Measurements from ENCODE around the gene EXD3.
"Not testable (repeated sequence)": the region's sequence is repeated elsewhere in the genome, so short reads cannot be mapped to it uniquely, and the experiment has no call there.

Gene EXD3

DNA sequence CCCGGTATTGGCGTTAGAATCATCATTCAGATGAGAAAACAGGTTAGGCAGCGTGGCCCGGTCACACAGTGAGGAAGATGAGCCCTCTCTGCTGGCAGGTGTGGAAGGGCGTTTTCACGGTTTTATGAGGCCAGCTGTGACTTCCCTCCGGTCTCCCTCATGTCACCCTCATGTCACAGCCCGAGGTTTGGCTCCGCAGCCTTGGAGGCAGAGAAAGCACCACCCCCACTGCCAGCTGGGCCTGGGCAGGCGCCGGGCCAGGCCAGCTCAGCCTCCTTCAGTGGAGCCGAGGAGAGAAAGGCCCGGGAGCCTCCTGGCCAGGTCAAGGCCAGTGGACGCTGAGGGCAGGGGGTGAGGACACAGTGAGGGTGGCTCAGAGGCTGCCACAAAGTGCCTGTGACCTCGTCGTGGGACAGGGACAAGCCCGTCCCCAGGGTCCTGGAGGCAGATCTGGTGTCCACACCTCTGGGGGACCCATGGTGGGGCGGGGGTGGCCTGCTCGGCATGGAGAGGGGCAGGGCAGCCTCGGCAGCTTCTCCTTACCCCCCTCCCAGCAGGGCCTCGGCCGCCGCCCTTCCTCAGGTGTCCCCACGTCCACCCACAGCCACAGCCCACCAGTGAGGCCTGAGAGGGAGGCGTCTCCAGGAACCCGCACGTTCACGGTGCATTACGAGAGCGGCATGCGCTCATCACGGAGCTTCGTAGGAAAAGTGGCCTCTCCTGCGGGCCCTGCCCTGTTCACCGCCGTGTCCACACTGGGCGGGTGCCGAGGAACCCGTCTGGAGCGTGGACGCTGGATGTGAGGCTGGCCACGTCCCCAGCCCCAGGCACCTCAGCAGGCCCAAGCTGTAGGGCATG, 32.2 kb downstream of the EXD3 start:
- DNase-seq = peak; percentile 98

DNA sequence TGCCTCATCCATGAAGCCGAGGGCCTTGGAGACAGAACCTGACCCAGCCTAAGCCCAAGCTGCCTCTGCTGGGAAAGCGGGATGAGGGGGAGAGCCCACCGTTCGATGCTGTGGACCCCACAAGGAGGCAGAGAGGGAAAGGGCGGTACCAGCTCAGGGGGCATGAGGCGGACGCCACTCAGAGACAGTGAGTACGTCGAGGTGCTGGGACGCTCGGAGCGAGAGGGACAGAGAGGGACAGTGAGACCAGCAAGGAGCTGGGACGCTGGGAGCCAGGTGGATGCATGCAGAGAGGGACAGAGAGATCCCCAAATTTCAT, 33.6 kb downstream of the EXD3 start:
- no peak for DNase-seq

- DNase-seq = no peak
Observed at GRCh38 chr9:137388589-137389427, 34.2 kb downstream of the EXD3 start.

- no peak for DNase-seq
Observed at GRCh38 chr9:137387891-137388560, 34.9 kb downstream of the EXD3 start.

DNA sequence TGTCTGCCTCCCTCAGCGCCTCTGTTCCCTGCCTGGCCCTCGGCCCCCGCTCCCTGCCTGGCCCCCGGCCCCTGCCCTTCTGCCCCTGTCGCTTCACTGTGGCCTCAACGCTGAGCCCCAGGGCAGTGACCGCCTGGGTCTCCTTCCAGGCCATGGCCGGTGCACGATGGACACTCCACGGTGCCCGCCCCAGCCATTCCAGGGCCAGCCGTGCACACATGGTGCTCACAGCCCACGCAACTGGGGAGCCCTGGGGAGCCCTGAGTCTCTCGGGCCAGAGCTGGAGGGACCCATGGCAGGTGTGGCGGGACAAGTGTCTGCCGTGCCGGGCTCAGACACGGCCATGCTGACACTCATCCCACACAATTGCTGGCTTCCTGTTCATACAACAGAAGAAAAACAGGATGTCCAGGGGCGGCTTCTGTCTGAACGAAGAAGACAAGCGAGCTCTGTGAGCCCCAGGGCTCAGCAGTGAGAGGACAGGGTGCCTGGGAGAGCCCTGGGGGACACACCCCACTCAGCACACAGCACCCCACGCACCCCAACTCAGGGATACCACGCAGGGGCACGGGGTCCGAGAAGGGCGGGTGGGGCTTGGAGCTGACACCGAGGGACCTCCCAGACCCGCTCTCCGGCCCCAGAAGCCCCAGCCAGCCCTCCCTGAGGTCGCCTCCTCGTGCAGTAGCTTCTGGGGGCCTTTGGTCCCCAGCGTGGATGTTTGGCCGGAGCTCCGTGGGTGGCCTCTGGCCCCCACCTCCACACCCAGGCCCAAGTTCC, 35.7 kb downstream of the EXD3 start:
- DNase-seq = no peak

- DNase-seq = not testable (repeated sequence)
Observed at GRCh38 chr9:137386507-137387113, 36.4 kb downstream of the EXD3 start.

- no peak for DNase-seq
Observed at GRCh38 chr9:137385061-137385655, 37.8 kb downstream of the EXD3 start.

DNA sequence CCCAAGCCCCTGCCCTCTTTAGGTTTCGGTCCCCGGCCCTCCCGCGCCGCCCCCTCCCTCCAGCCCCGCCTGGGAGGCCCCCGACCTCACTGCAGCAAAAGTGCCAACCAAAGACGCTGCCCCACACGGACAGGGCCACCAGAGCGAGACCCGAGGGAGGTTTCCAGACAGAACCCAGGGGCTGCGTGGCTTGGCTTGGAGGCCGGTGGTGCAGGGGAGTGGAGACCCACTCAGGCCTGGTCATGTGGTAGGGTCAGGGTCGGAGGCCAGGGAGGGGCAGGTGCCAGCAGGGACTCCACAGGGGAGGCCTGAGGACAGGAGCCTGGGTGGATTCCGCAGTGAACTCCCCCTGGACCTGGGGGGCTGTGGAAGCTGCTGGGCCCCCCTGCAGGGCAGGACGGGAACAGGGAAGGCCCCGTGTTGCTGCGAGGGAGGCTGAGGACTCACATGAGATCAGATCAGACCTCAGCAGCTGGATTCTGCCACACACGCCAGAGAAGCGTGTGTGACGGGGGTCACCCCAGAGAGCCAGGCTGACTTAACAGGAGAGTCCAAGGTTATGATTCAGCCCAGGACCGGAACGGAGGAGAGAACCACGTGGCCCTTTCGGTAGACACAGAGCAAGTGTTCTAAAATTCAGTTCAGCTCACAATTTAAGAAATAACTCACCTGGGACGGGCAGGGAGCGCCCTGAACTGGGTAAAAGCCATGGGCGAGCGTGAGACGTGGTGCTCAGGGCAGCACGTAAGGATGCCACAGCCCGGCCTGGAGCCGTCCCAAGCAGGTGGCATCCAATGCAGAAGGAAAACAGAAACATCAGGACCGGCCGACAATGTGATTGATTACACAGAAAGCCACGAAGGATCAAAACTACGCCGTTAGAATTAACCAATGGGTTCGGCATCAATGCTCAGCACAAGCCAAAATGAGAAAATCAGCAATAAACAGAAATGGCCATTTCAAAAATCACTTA, 38.9 kb downstream of the EXD3 start:
- no peak for DNase-seq

- DNase-seq = peak; percentile 31
Observed at GRCh38 chr9:137383081-137383783, 39.7 kb downstream of the EXD3 start.

DNA sequence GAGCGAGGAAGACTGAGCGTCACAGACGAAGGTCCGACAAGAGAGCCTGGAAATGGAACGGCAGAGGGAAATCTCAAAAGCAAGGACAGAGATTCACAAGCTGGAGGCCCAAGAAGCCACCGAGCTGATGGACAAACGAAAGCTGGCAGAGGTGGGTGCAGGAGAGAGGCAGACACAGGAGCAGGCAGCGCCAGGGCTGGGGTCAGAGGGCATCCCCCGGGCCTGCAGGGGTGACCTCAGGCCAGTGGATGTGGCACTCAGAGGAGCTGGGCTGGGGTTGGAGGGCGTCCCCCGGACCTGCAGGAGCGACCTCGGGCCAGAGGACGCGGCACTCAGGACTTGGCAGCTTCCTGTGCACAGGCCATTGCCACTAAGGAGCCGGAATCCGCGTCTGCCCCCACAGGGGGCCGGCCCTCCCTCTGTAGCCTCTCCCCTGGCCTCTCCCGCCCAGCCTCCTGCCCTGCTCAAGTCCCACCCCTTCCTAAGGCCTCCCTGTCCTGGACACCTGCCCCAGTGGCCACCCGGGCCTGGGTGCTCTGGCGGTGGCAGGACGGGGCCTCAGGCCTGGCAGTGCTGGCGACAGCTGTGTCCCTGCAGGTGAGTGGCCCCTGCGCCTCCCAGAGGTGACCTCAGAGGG, 40.4 kb downstream of the EXD3 start:
- DNase-seq = no peak

- no peak for DNase-seq
Observed at GRCh38 chr9:137381501-137382443, 41.2 kb downstream of the EXD3 start.

DNA sequence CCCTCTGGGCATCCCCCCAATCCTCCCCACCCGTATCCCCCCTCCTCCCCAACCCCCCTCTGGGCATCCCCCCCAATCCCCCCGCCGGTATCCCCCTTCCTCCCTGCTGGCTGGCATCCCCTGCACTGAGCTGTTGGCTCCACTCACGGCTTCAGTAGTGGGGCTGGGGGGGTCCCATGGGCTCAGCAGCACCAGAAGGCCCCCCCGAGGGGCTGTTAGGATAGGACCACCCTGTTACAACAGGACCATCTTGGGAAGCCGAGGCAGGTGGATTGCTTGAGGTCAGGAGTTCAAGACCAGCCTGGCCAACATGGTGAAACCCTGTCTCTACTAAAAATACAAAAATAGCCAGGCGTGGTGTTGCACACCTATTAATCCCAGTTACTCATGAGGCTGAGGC, 42.4 kb downstream of the EXD3 start:
- DNase-seq = no peak

DNA sequence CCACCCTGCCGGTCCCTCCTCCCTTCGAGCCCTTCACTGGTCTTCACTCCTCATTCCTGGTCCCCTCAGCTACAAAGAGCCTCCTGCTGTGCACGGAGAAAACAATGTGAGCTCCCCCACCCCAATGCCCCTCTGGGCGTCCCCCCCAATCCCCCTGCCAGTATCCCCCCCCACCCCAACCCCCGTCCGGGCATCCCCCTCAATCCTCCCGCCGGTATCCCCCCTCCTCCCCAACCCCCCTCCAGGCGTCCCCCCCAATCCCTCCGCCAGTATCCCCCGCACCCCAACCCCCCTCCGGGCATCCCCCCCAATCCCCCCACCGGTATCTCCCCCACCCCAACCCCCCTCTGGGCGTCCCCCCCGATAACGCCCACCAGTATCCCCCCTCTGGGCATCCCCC, 42.8 kb downstream of the EXD3 start:
- DNase-seq = no peak

DNA sequence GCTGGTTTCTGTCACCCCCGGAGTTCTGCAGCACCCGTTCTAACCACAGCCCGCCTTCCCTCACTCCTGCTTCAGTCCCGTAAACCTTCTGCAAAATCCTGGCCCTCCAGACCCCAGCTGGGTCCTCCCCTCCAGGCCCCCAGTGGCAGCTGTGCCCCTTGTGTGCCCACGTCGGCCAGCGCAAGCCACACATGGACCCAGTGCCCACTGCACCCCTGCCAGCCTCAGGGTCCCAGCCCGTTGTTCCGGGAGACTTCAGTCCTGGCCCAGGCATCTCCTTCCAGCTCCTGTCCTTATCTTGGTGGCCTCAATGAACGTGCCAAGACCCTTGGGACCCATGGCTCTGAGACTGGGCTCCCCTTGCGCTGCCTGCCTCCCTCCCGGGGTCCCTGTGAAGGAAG, 43.2 kb downstream of the EXD3 start:
- DNase-seq = no peak

- DNase-seq = not testable (repeated sequence)
Observed at GRCh38 chr9:137378688-137379410, 44.1 kb downstream of the EXD3 start.

GRCh38 chr9:137376386-137376785, 46.6 kb downstream of the EXD3 start:
- no peak for DNase-seq

DNA sequence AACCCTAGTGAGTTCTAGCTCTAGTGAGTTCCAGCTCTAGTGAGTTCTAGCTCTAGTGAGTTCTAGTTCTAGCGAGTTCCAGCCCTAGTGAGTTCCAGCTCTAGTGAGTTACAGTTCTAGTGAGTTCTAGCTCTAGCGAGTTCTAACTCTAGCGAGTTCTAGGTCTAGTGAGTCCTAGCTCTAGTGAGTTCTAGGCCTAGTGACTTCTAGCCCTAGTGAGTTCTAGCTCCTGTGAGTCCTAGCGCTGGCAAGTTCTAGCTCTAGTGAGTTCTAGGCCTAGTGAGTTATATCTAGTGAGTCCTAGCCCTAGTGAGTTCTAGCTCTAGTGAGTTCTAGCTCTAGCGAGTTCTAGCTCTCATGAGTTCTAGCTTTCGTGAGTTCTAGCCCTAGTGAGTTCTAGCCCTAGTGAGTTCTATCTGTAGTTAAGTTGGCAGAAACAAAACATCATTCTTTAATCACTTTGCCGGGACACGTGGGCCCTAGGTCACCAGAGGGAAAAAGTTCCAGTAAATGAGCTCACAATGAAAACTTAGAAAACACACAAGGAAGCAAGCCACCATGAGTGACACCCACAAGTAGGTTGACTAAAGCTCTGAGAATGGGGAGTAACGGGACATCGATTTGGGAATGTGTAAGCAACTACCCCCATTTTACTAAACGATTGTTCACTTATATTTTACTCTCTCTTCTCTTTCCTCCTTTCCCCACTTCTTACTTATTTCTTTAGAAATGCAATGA, 47.5 kb downstream of the EXD3 start:
- no peak for DNase-seq

Measured in DMS53 (cell line).